Measurements from ENCODE around the gene RAB30. TPM values are rescaled to one million over a fixed set of nuclear protein-coding genes. Genes with fewer than 3 reads are reported as not detected.
"Not testable (repeated sequence)": the region's sequence is repeated elsewhere in the genome, so short reads cannot be mapped to it uniquely, and the experiment has no call there.

RAB30 gene
- total RNA-seq, 2 donors from 2014 or later: 17.0 to 24.2 TPM

DNA sequence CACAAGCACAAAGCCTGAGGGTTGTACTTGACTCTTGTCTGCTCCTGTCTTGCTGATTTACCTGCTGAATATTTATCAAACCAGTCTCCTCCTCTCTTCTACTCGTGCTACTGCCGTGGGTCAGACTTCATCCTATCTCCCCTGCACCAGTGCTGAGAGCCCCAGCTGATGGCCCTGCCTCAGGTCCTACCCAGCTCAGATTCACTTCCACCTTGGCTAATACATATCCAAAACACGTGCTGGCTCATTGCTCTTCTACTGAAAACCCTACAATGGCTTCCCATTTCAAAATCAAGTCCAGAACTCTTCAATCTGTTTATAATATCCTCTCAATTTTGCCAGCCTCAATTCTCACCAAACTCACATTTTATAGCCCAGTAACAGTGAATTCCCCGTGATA is 48.3 kb downstream of the RAB30 start:
- DNase-seq (no peak), ATAC-seq (no peak)
- intact Hi-C loops (cut with DNase I): no loop called here

DNA sequence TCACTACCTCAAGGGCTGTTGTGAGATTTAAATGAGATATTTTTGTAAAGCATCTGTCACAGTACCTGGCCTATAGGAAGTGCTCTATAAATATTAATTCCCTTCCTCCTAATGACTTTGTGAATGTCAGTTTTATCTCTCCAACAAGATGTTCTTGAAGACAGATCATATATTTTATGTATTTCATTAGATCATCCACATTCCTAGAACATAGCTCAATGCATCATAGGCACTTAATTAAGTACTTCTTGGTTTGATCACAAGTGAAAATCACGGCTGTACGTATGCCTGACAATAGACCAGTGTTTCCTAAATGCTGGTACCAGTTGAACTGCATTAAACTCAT is 49.9 kb downstream of the RAB30 start:
- DNase-seq: no peak
- ATAC-seq: no peak
- intact Hi-C loops (cut with DNase I): no loop called here

DNA sequence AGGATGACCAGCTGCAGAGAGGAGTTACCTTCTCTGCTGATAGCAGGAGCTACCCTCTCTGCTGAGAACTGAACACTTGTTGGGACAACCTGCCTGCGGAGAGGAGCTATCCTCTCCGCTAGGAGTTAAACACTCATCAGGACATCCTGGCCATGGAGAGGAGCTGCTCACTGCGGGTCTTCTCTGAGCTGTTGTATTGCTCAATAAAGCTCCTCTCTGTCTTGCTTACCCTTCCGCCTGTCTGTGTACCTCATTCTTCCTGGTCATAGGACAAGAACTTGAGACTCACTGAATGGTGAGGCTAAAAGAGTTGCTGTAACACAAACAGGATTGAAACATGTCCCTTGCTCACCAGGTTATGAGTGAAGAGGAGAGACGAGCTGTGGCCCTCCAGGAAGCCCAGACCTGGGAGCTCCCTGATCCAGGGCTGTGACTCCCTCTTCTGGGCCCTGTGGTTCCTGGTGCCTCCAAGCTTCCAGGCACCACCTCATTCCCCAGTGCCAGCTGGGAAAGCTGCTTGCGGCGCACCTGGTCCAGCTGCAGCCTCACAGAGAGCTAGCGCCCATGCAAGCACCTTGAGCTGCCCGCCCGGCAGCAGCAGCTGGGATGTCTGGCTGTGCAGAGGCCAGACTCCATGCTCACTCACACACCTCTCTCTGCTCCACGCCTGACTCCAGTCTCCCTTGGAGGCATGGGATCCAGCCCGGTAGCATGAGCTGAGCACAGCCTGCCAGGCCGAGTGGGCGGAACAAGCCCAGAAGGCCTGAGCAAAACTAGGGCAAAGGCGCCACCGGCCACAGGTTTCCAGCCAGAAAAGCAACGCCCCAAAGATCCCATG is 50.5 kb downstream of the RAB30 start:
- DNase-seq (no peak), ATAC-seq (no peak)
- intact Hi-C loops (cut with DNase I): no loop called here

DNA sequence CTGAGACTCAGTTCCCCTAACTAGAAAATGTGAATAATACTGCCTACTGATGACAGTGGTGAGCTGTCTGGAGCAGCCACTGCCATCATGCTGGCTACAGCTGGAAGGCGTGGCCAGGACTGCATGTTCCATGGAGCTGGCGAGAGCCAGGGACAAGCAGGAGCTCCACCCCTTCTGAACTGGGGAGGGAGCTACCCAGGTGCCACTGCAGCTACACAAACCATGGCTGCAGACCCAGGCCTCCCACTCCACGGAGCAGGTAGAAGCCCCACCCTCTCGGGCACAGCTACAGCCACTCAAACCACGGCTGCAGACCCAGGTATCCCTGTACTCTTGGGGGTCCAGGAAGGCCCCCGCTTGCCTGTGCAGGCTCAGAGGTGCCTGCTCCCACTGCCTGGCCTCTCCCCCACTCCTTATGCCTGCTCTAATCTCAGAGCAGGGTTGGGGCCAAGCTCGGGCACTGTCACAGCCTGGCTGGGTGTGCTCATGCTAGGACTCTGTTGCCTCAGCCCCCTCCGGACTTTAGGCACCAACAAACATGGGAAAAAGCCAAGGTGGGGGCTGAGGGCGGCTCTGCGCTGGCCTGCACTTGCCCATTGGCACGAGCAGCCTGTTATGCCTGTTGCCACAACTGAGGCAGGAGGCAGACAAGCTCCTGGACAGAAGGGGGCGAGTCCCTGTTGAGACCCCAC is 51.7 kb downstream of the RAB30 start:
- ATAC-seq (peak; percentile 78 to 92), DNase-seq (peak; percentile 42)
- intact Hi-C loops (cut with DNase I): no loop called here

DNA sequence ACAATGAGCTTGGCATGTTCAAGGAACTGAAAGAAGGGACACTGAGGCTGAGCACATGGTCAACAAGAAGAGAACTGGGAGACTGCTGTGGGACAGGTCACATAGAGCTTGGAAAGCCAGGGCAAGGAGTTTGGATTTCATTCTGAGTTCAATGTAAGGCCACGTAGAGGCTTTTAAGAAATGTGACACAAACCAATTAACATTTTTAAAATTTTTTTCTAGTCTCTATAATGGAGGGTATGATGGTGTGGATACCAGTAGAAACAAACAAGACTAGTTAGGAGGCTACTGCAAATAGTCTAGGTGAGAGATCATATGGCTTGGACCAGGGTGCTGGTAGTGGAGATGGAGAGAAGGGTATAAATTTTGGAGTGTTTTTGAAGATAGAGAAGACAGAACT is 56.7 kb downstream of the RAB30 start:
- intact Hi-C loops (cut with DNase I): no loop called here
- ATAC-seq (no peak), DNase-seq (no peak)

DNA sequence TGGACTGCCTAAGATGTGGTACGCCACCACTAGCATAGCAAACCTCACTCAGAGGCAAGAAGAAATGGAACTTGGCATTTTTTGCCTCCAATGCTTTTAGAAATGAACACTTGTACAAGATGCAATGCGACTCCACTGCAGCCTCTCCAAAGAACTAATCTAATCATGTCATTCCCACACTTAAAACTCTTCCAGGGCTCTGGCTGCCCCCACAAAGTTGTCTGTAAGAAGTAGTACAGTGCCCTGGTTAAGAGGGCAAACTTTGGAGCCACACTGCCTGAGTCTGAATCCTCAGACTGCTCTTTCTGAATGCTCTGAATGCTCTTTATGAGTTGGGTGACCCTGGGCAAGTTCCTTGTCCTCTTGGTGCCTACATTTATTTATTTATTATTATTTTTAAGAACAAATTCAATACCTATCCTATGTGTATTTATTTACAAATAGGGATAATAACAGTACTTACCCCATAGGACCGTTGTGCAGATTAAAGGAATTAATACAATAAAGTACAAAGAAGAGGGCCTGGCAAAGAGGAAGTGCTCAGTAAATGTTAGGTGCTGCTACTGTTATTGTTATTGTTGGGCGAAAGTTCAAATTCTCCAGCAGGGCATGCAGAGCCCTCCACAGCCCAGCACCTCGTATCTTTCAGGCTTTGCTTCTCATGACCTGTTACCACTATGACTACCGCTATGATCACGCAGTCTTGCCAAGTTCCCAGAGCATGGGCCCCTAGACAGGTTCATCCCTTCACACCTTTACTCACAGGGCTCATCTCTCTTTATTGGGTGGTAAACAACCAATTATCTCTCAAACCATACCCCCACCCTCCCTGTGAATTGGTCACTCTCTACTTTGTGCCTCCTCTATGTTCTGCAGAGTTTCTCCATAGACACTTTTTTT is 59.3 kb downstream of the RAB30 start:
- ATAC-seq (peak in 1 of 2 donors; percentile 14), DNase-seq (no peak)
- intact Hi-C loops (cut with DNase I): no loop called here

DNA sequence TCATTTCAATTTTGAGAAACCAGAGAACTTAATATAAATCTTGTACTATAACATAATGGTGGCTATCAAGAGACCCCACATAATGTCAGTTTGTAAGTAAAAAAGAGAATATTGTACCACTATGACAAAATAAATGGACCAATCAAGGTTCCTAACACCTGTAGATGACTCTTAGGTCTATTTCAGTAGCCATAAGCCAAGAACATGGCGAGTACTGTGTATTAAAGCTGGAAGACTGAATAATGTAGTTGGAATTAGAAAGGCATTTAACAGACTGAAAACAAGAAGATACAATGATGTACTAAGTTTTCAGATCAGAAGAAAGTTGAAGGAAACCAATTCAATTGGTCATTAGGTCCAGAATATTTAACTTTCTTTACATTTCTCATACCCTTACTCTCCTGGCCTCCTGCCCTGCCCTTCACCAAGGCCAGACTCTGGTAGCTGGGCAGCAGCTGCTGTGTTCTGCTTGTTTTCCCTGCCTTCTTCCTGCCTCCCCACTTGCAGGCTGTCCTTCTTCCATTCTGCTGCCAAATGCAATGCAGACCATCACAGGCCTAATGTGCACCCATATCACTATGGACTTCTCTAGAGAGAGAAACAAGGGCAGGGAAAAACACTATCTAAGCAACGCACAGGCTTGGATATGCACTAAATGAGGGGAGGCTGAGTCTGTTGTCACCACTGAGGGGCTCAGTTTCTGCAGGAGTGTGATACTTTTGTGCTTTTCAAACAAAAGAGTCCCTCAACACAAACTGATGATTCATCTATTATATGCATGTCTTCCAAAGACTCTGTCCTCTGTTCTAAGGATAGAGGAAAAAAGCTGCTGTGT is 60.1 kb downstream of the RAB30 start:
- ATAC-seq (peak in 1 of 2 donors; percentile 30), DNase-seq (no peak)
- intact Hi-C loops (cut with DNase I): no loop called here

DNA sequence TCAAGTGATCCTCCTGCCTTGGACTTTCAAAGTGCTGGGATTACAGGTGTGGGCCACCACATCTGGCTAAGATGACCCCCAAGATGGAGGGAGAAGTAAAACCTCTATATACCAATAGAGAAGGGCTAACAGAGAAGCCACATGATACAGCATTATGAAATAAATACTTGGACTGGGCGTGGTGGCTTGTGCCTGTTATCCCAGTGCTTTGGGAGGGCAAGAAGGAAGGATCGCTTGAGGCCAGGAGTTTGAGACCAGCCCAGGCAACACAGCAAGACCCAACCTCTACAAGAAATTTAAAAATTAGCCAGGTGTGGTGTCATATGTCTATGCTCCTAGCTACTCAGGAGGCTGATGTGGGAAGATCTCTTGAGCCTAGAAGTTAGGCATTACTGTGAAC is 61.7 kb downstream of the RAB30 start:
- intact Hi-C loops (cut with DNase I): no loop called here
- DNase-seq: no peak
- ATAC-seq: no peak

DNA sequence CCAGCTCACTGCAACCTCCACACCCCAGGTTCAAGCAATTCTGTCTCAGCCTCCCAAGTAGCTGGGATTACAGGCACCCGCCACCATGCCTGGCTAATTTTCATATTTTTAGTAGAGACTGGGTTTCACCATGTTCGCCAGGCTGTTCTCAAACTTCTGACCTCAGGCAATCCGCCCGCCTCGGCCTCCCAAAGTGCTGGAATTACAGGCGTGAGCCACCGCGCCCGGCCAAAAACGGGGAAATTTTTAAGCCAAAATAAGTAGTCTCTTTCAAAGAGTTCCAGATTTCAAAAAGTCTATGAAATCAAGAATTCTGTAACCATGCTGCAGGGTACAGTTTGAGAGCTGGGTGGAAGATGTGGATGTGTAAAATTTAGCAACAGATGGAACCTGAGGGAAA is 62.6 kb downstream of the RAB30 start:
- ATAC-seq; DNase-seq; intact Hi-C loops (cut with DNase I): not testable (repeated sequence)

DNA sequence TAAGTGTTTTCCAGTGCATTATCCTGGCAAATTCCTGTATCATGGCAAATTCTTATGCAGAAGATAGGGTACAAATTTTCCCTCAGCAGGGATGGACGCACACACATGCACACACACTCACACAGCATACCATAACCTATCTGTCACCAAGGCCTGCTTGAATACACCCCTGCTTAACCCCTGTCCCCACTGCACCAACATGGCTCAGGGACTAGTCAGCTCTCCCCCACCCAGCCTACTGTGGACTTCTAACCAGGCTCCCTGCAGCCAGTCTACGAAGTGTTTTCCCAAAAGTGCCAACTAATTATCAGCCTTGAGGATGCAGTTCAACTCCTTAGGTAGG is 63.1 kb downstream of the RAB30 start:
- DNase-seq (no peak), ATAC-seq (peak in 1 of 2 donors; percentile 26)
- intact Hi-C loops (cut with DNase I): no loop called here

DNA sequence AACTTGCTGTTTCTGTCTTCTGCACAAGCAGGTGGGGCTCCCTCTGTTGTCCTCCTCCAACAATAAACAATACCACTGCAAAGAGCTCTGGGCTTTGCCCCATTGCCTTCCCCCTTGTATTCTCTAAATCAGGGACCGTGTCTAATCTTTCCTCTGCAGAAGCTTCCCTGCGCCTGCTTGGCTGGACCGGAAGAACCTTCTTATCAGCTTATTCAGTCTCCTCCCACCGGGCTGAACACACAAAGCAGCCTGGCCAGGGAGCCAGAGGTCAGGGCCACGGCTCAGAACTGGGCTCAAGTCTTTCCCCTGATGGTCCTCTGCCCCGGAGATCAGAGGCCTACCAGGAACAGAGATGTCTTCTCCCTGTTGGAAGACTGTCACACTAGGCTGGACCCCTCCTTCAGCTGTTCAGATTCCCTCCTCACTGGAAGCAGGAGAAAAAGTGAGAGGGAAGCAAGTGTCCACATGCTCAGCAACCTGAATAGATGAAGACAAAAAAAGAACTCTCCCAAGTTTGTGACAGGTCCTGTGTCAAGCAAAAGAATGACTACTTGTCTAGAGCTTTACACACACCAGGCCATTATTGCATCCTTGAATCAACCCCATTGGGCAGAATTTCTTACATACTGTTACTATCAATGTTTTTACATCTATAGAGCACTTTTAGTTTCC is 63.7 kb downstream of the RAB30 start:
- peak; percentile 78 for DNase-seq
- intact Hi-C loops (cut with DNase I): no loop called here
- ATAC-seq: peak; percentile 86 to 92

DNA sequence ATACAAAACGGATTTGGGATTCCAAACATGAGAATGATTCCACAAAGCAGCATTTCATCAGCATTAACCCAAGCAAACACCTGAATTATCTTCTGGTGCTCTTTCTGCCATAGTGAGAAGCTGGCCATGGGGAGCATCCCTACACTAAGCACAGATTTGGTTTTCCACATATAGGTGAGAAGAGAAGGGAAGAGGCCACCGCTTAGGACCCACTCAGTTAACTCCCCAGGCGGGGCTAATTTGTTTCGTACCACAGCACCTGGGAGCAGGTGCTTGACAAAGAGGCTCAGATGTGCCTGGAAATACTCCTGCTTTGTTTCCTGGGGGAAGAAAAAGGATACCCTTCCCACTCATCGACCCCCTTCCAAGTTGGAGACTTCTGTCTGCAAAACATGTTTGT is 64.2 kb downstream of the RAB30 start:
- DNase-seq (no peak), ATAC-seq (no peak)
- intact Hi-C loops (cut with DNase I): no loop called here

DNA sequence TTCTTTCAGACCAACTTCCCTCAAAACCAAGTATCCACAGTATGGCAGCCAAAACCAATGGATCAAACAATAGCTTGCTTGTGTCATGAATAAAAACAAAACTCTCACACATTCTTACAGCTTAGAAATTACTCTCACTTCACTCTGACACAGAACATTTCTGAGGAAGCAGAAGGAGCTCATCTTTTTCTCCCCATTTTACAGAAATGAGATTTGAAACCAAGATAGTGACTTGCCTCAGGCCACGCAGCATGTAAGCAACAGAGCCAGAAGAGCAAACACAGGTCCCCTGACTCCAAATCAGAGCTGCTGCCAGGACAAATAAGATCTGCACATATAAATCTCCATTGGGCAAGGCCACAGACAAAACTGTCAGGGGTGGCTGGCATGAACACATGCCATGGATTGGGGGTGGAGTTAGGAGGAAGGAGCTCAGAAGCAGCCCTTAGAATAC is 64.8 kb downstream of the RAB30 start:
- intact Hi-C loops (cut with DNase I): no loop called here
- peak in 1 of 2 donors; percentile 48 for ATAC-seq
- DNase-seq: no peak

DNA sequence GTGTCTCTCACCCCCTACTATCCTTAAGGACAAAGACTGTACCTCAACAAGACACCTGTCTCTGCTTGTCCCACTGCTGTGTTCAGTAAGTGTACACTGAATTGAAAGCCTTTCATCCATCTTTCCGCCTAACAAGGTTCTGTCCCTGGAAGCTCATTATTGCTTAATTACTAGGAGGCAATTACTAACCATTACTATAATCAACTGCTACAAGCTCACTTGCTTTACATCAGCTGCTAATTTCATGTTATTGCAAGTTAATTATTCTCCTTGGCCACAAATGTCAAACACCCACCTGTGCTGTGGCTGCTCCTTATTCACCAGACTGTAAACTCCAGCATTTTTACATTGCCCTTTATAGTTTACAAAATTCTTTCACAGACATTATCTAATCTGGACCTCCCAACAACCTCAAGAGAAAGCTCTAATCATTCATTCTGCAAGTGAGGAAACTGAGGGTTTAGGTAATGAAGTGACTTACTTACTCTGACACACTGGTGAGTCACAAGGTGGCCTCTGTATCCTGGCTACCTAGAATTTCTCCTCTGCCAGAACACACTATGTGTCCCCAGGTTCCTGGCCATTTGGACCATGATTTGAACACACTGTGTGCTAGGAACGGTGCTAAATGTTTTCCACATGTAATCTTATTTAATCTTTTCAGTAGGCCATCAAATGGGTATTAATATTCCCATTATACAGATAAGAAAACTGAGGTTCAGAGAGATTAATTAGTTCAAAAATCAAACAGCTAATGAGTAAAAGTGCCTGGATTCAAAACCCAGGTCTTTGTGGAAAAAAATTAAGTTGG is 66.7 kb downstream of the RAB30 start:
- intact Hi-C loops (cut with DNase I): no loop called here
- ATAC-seq (no peak), DNase-seq (no peak)

DNA sequence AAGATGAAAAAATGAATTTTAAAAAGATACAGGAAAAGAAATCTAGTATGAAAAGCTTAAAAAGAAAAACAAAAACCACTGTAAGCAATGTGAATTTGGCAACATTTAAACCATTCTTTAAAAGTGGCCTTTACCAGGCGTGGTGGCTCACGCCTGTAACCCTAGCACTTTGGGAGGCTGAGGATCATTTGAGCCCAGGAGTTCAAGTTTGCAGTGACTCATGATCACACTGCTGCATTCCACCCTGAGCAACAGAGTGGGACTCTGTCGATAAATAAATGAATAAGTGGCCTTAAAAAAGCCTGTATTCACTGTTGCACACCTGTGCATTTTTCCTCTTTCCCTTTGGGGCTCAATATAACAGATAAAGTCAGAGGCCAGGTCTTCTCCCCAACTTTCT is 69.2 kb downstream of the RAB30 start:
- DNase-seq (no peak), ATAC-seq (no peak)
- intact Hi-C loops (cut with DNase I): no loop called here

DNA sequence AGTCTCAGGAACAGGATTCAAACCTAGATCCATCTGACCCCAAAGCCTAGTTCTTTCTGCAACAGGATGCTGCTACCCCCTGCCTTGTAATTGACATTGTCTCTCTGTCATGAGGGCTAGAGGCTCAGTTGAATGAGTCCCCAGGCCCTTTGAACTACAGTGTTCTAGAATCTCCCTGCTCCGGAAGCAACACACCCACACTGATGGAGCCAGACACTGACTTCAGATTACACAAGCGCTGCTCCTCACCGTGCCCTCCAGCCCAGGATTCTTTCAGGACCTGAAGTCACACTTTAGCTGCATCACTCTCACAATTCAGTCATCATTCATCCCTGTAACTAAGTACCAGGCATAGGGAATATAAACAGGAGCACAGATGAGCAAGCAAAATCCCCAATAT is 69.6 kb downstream of the RAB30 start:
- ATAC-seq: peak in 1 of 2 donors; percentile 60

DNA sequence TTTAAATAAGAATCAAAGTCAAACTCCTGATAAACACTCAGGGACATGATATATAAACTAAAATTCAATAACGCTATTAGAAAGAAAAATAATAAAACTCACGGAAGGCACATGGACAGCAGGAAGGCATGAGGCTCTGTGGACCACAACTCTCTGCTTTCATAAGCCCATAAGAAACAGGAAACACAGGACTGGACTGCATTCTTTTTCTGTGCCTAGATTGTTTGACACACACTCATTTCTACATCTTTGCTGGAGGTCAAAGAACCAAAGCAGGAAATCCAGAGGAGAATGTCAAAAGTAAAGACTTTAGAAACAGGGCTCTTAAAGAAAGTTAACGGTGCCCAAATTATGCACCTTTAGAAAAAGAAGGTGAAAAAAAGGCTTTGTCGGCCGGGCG is 71.3 kb downstream of the RAB30 start:
- no peak for ATAC-seq
- intact Hi-C loops (cut with DNase I): no loop called here
- DNase-seq: no peak

More for the DNA sequence above, 69.6 kb downstream of the RAB30 start:
- intact Hi-C loops (cut with DNase I): no loop called here
- DNase-seq: peak; percentile 29

DNA sequence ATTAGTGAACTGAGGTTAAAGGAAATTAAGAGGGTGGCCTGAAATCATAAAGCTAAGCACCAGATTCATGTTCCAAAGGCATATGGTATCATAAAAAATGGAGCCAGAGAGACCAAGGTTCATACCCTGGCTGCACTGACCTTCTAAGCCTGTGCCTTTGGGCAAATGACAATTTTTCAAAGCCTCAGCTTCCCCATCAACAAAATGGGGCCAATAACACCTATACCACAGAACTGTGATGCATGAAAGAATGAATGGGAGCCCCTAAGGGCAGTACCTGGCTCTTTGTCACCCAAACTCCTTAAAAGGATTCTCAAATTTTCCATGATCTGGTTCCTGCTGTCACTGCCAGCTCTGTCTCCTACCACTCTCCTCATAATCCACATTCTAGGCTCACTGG is 72.5 kb downstream of the RAB30 start:
- ATAC-seq (no peak), DNase-seq (no peak)
- intact Hi-C loops (cut with DNase I): no loop called here

Data from left cardiac atrium (tissue), 4 donors.